ENCODE data around the gene RSRC1. TPM values are rescaled to one million over a fixed set of nuclear protein-coding genes. Genes with fewer than 3 reads are reported as not detected.
"Not testable (repeated sequence)": the region's sequence is repeated elsewhere in the genome, so short reads cannot be mapped to it uniquely, and the experiment has no call there.

The RSRC1 gene
- total RNA-seq, 3 donors from 2014 or later, result 53.1 to 101 (median 59.3) TPM

GRCh38 chr3:158120330-158120729, 10.4 kb downstream of the RSRC1 start:
- no peak for TF ChIP-seq POLR2AphosphoS5 (IDR thresholded peaks at IDR 0.05)
- TF ChIP-seq POLR2A (IDR thresholded peaks at IDR 0.05), result no peak
- TF ChIP-seq, protein P1, sequence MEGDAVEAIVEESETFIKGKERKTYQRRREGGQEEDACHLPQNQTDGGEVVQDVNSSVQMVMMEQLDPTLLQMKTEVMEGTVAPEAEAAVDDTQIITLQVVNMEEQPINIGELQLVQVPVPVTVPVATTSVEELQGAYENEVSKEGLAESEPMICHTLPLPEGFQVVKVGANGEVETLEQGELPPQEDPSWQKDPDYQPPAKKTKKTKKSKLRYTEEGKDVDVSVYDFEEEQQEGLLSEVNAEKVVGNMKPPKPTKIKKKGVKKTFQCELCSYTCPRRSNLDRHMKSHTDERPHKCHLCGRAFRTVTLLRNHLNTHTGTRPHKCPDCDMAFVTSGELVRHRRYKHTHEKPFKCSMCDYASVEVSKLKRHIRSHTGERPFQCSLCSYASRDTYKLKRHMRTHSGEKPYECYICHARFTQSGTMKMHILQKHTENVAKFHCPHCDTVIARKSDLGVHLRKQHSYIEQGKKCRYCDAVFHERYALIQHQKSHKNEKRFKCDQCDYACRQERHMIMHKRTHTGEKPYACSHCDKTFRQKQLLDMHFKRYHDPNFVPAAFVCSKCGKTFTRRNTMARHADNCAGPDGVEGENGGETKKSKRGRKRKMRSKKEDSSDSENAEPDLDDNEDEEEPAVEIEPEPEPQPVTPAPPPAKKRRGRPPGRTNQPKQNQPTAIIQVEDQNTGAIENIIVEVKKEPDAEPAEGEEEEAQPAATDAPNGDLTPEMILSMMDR (IDR thresholded peaks at IDR 0.05), result no peak
- DNase-seq (ENCODE audit: low spot score in 2 of 2), result no peak
- no peaks in the 10 kb centered on the region for H3K27me3 ChIP-seq
- H3K36me3 ChIP-seq, result no peaks in the 10 kb centered on the region
- H3K9me3 ChIP-seq, result peaks cover 0 to 1% of the 10 kb centered on the region in 2 donors
- H3K4me1 ChIP-seq, result no peaks in the 10 kb centered on the region
- H3K4me3 ChIP-seq, result no peak overlapping the region
- H3K27ac ChIP-seq, result no peak overlapping the region
- intact Hi-C loops (cut with DNase I; ENCODE audit: low total_unique reads), result no loop called here

- Histone ChIP-seq H3K9me3 (peaks cover 0 to 6% of the 10 kb centered on the region in 2 donors), H3K4me1 (no peaks in the 10 kb centered on the region), H3K27ac (no peak overlapping the region), H3K27me3 (no peaks in the 10 kb centered on the region), H3K4me3 (no peak overlapping the region), H3K36me3 (no peaks in the 10 kb centered on the region)
- TF ChIP-seq, protein P1 (IDR thresholded peaks at IDR 0.05), result no peak
- TF ChIP-seq POLR2AphosphoS5 (IDR thresholded peaks at IDR 0.05) (no peak), POLR2A (IDR thresholded peaks at IDR 0.05) (no peak)
- no peak for DNase-seq (ENCODE audit: low spot score in 2 of 2)
- intact Hi-C loops (cut with DNase I; ENCODE audit: low total_unique reads), result no loop called here
Measured at GRCh38 chr3:158121295-158121694, 11.4 kb downstream of the RSRC1 start.

- H3K36me3 ChIP-seq; intact Hi-C loops (cut with DNase I; ENCODE audit: low total_unique reads): not testable (repeated sequence)
Measured at GRCh38 chr3:158122721-158123120, 12.8 kb downstream of the RSRC1 start.

DNA sequence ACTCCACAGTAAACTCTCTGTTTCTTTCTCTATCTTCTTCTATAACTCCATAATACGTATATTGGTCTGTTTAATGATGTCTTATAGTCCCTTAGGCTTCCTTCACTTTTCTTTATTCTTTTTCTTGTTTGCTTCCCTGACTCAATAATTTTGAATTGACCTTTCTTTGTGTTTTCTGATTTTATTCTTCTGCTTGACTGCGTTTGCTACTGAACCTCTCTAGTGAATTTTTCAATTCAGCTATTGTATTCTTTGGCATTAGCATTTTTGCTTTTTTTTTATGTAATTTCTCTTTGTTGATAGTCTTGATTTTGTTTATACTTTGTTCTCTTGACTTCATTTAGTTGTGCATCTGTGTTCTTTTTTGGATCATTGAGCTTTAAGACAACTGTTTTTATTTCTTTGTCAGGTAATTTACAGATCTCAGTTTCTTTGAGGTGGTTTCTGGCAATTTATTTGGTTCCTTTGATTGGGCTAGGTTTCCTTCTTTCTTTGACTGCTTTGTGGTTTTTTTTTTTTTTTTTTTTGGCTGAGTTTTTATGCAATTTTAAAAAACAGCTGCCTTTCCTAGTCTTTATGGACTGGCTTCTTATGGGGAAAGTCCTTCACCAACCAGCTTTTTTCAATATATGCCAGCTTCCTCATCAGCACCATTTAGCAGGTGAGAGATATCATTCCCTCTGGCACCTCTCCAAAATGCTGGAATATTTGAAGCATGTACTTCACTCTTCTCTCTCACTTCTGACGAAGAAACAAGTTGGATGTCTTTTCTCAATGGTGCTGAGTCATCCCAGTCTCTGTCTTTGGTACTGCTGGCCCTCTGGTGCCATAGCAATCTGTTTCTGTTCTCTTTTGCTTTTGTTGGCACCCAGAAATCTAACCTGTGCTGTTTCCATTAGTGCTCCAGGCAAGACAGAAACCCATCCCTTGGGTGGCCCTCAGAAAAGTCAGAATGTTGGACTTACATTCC, 17.6 kb downstream of the RSRC1 start:
- no peak for DNase-seq (ENCODE audit: low spot score in 2 of 2)
- no peaks in the 10 kb centered on the region for H3K27me3 ChIP-seq
- TF ChIP-seq POLR2AphosphoS5 (IDR thresholded peaks at IDR 0.05) (no peak), POLR2A (IDR thresholded peaks at IDR 0.05) (no peak)
- TF ChIP-seq, protein P1 (IDR thresholded peaks at IDR 0.05), result no peak
- H3K4me3 ChIP-seq, result no peak overlapping the region
- no peaks in the 10 kb centered on the region for H3K4me1 ChIP-seq
- intact Hi-C loops (cut with DNase I; ENCODE audit: low total_unique reads), result no loop called here
- H3K27ac ChIP-seq, result no peak overlapping the region
- H3K9me3 ChIP-seq, result peaks cover 4 to 18% of the 10 kb centered on the region in 2 donors
- peaks cover 5% of the 10 kb centered on the region for H3K36me3 ChIP-seq

More at GRCh38 chr3:158122721-158123120, 12.8 kb downstream of the RSRC1 start:
- not testable (repeated sequence) for H3K27ac ChIP-seq; H3K4me1 ChIP-seq; DNase-seq (ENCODE audit: low spot score in 2 of 2); H3K4me3 ChIP-seq; H3K27me3 ChIP-seq
- peaks cover under 1 to 18% of the 10 kb centered on the region in 2 donors for H3K9me3 ChIP-seq

- intact Hi-C loops (cut with DNase I; ENCODE audit: low total_unique reads), result no loop called here
- no peak overlapping the region for H3K27ac ChIP-seq
- peaks cover 4 to 18% of the 10 kb centered on the region in 2 donors for H3K9me3 ChIP-seq
- H3K27me3 ChIP-seq, result no peaks in the 10 kb centered on the region
- TF ChIP-seq POLR2A (IDR thresholded peaks at IDR 0.05) (no peak), POLR2AphosphoS5 (IDR thresholded peaks at IDR 0.05) (no peak)
- H3K36me3 ChIP-seq, result peaks cover 5% of the 10 kb centered on the region
- no peak overlapping the region for H3K4me3 ChIP-seq
- no peak for DNase-seq (ENCODE audit: low spot score in 2 of 2)
- H3K4me1 ChIP-seq, result no peaks in the 10 kb centered on the region
Measured at GRCh38 chr3:158128755-158129154, 18.9 kb downstream of the RSRC1 start.

DNA sequence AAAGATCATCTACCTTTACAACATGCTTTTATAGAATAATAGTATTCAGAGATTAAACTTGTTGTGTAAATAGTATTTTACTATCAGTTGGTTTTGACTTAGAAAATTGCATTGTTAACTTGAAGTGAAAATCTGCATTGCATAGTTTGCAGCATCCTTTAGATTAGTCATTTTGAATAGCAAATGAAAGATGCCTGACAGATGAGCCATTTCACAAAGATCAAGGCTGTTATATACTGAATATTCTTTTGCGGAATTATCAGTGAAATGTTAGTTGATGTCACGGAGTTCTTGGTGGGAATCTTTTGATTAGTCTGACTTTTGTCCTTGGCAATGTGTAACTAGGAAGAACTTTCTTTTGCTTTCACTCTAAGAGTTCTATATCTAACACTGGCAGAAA, 24.5 kb downstream of the RSRC1 start:
- Histone ChIP-seq H3K4me1 (no peaks in the 10 kb centered on the region), H3K4me3 (no peak overlapping the region), H3K9me3 (no peaks in the 10 kb centered on the region), H3K27me3 (no peaks in the 10 kb centered on the region), H3K27ac (no peak overlapping the region), H3K36me3 (no peaks in the 10 kb centered on the region)
- TF ChIP-seq, protein P1 (IDR thresholded peaks at IDR 0.05), result no peak
- no peak for TF ChIP-seq POLR2A (IDR thresholded peaks at IDR 0.05)
- TF ChIP-seq POLR2AphosphoS5 (IDR thresholded peaks at IDR 0.05), result no peak
- intact Hi-C loops (cut with DNase I; ENCODE audit: low total_unique reads), result no loop called here
- DNase-seq (ENCODE audit: low spot score in 2 of 2), result no peak
